ENCODE measurements around the gene UBE2E2.

DNA sequence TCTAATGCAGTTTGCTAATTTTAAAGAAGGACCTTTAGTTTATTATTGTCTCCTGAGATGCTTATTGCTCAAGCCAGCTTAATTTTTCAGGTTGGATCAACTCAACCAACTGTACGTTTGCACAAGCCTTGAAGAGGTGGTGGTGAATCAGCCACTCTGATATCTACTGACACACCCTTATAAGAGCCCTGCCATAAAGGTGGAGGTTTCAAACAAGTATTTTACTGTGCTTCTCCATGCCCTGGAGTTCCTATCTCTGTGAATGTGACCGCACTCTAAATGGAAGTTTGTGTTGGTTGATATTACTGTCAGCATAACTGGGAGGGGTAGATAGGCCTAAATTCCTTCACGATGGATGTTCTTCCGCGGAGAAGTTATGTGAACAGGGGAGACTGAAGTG lies 305.3 kb downstream of the UBE2E2 start:
- no peak for TF ChIP-seq POLR2A (IDR thresholded peaks at IDR 0.05)
- TF ChIP-seq, protein P1, sequence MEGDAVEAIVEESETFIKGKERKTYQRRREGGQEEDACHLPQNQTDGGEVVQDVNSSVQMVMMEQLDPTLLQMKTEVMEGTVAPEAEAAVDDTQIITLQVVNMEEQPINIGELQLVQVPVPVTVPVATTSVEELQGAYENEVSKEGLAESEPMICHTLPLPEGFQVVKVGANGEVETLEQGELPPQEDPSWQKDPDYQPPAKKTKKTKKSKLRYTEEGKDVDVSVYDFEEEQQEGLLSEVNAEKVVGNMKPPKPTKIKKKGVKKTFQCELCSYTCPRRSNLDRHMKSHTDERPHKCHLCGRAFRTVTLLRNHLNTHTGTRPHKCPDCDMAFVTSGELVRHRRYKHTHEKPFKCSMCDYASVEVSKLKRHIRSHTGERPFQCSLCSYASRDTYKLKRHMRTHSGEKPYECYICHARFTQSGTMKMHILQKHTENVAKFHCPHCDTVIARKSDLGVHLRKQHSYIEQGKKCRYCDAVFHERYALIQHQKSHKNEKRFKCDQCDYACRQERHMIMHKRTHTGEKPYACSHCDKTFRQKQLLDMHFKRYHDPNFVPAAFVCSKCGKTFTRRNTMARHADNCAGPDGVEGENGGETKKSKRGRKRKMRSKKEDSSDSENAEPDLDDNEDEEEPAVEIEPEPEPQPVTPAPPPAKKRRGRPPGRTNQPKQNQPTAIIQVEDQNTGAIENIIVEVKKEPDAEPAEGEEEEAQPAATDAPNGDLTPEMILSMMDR (IDR thresholded peaks at IDR 0.05) = no peak
